GM18907 (cell line): ENCODE data around the gene SHISA2.

Source experiments
- ATAC-seq: cut with Tn5 transposase; IDR thresholded peaks from one replicate; pipeline ENCODE4 v1.9.1; 2021; ENCODE audit warnings: mild to moderate bottlenecking, moderate library complexity; ENCODE audit not compliant: unreplicated experiment

SHISA2 gene

DNA sequence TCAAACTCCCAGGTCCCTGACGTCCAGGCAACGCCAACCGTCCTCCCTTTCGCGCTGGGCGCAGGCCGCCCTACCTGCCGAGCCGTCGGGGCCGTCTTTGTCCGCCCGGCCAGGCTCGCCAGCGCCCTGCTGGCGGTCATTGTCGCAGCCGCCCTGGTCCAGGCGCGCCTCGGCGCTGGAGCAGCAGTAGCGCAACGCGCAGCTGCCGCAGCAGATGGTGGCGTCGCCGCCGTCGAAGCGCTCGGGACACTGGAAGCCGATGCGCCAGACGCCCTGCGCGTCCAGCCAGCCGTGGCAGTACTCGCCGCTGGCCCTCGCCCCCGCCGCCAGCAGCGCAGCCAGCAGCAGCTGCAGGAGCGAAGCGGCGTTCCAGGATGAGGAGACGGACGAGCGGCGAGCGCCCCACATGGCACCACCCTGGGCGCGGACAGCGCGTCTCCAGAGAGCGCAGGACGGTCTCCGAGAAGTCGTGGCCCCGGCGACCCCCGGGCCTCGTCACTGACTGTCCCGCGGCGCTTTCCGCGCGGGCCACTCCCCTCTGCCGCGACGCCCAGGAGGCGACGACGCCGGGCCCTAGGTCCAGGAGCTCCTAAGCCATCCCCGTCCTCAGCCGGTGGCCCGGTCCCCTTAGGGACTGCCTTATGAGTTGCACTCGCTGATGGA lies 1.1 kb downstream of the SHISA2 start:
- no peak for ATAC-seq

DNA sequence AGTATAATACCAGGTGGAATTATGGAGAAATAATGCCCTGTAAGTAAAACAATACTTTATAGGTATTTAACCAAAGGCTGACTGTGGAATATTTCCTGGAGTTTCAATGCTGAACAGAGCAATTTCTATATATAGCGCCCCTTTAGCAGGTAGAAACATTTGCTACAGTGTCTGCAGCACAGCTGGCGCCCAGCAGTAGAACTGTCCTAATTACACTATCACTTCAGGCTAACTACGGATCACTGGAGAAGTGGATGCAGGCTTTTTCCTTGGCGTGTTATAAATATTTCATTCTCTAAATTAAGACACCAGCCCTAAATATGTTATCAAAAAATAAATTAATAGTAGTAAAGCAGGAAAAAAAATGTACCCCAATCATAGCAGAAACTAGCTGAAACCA lies 3.1 kb downstream of the SHISA2 start:
- ATAC-seq, result no peak

DNA sequence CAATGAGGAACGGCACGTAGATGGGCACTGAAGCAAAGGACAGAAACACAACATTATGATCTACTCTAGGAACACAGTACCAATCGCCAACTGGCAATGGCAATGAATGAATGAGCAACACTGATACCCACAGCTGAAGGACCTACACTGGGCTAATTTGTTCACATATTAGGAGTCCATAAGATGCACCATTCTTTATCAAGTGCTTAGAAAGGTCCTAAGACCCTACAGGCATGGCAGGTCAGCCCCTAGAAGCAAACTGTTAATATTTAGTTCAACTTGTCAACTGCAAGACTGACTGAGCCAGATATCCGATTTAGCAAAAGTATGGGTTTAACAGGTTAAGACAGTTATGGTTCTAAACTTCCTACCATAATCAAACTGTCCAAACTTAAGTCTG lies 4.8 kb downstream of the SHISA2 start:
- no peak for ATAC-seq

DNA sequence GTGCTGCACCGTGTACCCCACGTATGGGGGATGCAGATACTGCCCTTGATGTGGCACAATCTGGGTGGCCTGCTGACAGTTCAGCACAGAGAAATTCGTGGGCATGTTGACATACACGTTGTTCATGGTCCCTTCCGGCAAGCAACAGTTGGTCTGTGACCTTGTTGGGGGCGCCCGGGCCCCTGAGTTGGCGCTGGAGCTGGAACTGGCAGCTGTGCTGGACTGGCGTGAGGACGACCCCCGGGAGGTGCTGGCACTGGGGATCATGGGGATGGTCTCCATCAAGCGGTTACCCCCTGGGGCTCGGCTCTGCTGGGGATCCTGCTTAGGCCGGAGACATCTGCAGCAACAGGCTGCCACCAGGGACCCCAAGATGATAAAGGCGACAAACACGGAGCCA lies 5.2 kb downstream of the SHISA2 start:
- no peak for ATAC-seq

DNA sequence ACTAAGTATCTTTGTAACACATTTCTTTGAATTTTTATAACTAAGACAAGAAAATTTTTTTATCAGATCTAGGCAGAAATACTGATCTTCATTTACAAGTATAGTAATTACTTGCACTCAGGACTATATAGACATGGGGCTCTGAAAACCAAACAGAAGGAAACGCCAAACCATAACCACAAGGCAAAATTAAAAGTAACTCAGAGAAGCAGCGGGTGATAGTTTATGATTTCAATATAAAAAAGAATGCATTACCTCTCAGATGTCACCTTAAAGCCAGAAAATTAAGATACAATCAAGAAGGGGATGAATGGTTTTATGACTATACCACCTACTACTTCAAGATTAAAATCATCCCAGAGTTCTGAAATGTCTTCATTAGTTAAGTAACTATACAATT lies 6.7 kb downstream of the SHISA2 start:
- no peak for ATAC-seq

DNA sequence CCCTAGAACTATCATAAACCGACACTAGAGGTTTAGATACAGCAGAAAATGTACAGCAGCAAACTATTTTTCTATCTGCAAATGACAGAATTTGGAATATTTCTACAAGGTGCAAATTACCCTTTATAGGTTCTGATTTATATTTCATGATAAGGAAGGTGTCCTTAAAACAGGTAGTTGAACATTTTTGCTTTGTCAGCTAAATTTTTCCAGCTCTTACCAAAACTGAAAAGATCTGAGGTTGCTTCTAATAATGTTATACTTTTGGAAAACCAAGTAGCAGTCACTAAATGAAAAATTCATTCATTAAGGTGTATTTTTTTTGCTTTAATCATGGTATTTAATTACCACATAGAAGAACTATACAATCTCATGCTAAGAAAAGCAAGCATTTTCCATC lies 9.0 kb downstream of the SHISA2 start:
- no peak for ATAC-seq

DNA sequence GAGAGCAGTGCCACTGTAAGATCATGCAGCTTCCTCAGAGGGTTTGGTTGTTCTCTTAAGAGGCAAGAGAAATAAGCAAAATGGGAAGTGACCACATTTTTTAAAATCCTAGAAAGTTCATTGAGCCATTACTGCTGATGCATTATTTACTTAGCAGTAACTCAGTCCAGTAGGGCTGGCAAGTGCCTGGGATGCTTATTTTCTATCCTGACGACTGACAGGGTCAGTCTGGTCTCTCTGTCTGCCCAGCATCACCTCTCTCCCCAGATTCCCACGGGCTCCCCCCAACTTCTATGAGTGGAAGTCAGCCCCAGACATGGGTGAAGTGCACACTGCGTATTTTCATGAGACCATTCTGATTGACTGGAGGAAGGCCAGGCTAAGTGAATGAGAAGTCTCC lies 10.4 kb downstream of the SHISA2 start:
- no peak for ATAC-seq

DNA sequence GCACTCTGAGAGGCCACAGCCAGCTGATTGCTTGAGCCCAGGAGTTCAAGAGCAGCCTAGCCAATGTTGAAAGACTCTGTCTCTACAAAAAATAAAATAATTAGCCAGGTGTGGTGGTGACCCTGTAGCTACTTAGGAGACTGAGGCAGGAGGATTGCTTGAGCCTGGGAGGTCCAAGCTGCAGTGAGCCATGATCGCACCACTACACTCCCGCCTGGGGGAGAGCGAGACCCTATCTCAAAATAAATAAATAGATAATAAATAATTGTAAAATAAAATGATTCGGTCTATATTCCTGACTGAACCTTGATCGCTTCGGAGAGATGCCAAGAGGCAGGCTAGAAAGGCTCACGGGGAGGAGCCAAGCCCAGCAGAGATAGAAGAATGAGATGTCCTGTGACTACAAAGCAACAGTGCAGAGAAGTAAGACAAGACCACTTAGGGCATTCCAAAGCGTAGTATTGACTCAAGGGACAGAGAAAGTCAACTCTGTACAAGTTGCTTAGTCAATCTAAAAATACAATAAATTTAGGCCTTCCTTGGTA lies 12.8 kb downstream of the SHISA2 start:
- no peak for ATAC-seq

DNA sequence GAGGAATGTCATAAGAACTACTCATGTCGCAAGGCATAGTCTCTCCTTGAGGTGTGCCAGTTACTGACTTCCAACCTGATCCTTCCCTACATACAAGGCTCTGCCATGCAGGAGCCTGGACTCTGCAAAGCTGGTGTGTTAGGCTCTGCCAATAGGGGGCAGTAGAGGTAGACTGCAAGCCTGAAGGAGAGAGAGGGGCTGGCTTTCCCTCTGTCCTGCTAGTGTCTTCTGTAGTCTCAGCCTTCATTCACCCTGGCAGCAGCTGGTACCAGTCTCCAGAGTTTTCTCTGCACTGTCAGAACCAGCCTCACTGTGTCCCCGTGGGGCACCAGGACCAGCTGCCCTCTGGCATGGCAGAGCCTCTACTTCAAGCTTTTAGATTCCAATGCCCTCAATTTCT lies 14.5 kb downstream of the SHISA2 start:
- no peak for ATAC-seq

DNA sequence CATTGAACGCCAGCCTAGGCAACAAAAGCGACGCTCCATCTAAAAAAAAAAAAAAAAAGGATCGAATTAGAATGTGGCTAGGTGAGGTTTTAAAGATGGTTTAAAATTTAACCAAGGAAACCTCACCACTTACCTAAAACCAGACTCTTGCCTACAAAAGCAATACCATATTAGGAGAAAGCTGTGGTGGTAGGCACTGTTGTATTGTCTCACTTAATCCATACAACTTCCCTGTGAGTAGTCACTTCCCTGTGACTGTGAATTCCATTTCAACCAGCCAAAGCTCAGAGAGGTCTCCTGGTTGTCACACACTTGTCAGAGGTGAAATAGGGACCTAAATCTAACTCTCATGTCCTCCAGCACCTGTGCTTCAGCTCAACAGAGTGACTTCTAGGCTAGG lies 15.4 kb downstream of the SHISA2 start:
- no peak for ATAC-seq

DNA sequence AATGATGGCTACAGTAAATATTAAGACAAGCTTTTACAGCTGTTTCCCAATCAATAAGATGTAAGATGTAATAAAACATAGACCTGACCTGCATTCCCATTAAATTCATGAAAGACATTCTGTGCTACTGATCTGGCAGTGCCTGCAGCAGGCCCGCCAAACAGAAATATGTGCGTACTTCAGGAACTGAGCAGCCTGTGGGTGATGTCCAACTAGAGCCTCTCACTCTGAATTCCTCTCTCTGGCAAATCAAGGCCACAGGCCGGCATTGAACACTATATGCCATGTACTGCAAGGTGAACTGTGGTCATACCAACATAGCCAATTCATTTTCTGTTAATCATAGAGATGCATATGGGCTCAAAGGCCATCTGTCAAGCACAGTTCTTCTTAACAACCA lies 17.8 kb downstream of the SHISA2 start:
- no peak for ATAC-seq

DNA sequence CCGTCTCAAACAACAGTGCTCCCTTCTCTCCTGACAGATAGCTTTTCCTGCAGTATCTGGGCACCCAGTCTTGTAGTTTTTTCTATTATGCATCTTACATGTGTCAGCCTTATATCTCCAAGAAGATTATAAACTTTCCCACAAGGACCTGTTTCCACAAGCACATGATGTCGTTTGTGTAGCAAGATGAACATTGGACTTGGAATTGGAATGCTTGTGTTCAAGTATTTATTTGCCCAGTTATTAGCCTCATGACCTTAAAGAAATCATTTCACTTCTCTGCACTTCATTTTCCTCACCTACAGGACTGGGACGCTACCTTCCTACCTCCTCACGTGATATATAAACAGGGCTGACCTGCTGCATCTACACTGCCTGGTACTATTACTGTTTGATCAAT lies 21.5 kb downstream of the SHISA2 start:
- ATAC-seq, result no peak

DNA sequence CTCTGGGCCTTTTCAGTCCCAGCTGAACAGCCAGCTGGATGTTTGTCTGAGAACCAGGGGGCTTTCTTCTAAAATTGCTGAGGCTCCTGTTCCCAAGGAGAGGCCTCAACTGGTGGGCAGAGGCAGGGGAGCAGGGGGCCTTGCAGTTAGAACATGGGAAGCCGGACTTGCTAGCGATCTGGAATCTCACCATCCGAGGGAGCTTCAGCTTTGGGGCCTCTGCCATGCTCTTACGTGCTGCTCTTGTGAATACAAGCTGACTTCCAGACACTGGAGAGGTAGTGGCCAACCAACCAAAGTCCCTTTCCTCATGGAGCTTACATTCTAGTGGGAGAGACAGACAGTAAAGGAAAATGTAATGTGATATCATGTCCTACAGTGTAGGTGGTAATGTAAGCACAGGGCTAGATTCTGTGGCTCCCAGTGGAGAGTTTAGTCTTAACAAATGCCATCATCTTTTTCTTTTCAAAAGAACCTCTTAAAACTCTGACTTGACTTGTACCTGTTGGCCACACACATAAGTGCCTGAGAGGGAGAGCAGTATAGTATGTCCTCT lies 22.2 kb downstream of the SHISA2 start:
- no peak for ATAC-seq

DNA sequence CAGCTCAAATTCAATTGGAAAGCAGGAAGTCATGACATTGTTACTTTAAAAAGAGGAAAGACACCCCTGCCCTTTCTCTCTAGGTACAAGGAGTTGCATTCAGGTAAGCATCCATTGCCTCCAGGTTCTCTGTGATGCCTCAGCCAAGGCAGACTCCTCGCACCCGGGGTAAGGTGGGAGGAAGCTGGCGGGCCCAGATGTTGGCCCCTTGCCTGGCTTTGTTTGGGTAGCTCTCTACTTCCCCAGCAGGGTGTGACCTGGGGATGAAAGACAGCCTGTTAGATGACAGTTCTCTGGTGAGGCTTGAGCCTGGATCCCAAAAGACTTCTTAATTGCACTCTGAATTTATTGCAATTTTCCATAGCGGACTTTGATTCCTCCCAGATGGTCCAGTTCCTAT lies 25.6 kb downstream of the SHISA2 start:
- ATAC-seq, result no peak

DNA sequence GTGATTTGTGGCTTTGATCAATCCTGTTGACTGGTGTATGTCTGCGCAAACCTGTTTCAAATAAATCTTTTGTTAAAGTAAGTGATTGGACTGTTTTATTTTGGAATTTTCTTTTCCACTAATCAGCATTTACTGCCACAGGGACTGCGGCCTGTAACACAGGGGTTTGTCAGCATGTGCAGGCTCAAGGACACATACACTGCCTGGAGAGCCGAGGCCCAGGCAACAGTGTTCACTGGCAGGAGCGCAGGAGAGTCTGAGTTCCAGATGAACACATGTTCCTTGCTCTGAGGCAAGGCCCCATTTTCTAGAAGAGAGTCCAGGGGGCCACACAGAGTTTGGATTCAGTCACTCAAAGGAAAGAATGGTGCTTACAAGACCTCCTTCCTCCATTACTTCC lies 26.0 kb downstream of the SHISA2 start:
- no peak for ATAC-seq

DNA sequence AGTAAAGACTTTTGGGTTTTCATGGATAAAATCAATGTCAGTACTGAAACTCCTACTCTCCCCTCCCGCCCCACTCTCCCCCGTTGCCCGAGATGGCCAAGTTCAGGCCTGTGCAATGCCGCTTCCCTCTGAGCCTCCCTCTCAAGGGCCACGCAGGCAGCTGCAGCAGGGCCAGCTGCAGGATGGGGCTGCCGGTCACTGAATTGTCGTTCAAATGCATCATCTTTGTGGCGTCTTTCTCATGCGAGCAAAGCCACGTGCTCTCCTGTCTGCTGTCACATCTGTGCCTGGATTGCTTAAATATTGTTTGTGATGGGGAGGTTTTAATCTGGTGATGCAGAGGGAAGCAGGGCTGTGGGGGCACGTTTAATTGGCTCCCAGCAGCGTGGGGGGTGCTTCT lies 26.6 kb downstream of the SHISA2 start:
- no peak for ATAC-seq

DNA sequence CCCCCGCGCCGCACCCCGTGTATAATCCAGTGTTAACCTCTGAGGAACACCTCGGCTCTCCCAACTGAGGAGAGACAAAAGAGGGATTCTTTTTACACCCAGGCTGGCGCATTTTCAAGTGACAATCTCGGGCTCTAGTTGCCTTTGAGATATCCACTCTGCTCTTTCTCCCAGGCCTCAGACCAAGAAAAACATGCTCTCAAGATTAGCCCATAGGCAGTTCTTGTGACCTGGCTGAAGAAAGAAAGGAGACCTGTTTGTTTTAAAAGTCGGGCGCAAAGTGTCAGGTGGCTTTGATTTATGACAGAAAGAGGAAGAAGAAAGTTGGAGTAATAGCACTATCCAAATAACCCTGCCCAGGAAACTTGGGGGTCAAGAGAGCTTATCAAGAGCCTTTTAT lies 27.3 kb downstream of the SHISA2 start:
- ATAC-seq, result no peak

DNA sequence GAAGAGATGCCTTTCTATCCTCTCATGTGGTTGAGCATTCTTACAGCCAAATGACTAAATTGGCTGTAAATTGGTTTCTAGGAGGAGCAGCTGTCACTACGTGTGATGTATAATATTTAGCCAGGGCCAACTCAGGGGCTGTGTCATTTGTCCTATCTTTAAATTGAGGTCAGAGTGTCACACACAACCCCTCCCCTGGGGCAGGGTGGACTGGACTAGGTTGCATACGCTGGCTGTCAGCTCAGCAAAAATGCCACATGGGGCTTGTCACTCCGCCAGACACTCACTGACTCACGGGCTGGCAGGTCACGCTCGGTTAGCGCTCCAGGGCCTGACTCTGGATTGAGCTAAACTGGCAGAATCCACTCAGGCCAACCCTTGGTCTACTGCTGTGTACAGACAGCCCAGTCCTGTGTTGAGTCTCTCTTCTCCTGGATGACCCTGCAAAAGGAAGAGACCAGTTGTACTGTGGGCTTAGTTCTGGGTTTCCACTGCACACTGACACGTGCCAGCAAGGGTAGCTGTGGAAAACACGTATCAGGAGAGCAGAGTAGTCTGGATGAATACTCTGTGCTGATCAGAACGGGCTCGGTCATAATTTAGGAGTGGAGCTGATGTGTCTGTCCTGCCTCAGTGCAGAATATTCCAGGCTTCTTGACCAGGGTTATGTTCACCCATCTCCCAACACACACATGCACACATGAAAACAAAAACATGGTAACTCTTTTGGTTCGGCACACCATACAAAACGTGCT lies 29.1 kb downstream of the SHISA2 start:
- no peak for ATAC-seq

DNA sequence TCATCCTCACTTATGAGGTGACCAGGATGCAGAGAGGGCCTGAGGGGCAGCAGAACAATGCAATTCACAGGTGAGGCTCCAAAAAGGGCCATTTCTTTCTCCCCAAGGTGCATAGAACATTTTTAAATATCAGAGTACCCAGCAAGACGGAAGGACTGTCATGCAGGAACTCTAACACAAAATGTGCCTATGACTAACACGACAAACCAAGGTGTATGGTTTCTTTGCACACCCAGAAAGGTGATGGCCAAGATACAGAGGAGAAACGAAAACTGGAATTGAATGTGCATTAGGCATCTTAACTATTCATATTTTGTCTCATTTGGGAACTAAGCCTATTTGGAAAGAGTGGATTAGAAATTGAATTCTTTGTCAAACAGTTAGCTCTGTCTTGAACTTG lies 29.9 kb downstream of the SHISA2 start:
- ATAC-seq, result no peak

DNA sequence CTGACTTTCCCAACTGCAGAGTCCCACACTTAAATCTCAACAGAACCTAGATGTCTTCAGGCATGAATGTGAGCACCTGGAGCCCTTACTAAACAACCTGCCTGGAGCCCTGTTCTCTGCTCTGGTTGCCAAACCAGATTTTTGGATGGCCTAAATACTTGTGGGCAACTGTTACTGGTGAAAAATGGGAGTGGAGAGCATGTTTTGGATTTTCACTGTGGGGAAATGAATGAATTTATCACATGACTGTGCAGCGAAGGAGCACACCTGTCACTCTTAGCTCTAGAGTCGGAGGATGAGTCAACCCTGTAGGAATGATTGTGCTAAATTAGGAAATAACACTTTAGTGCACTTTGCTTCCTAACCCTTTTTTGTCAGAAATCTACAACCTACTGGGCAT lies 30.3 kb downstream of the SHISA2 start:
- ATAC-seq, result no peak

DNA sequence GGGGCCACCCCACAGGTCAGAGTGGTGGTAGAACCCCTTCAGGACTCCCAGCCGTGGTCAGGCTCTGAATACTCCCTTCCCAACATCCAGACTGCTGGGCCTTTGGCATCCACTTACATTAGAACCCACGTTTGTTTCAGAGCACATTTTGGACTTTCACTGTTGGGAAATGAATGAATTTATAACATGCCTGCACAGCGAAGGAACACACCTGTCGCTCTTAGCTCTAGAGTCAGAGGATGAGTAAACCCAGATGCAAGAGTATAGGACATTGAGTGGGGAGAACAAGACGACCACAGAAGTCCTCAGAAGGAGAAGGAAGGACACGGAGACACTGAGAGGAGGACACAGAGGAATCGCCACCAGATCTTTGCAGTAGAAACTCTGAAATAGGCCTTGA lies 30.9 kb downstream of the SHISA2 start:
- no peak for ATAC-seq
